Naive thymus-derived CD8-positive, alpha-beta T cell (primary cell): ENCODE data around the gene TLE1. TPM values are rescaled to one million over a fixed set of nuclear protein-coding genes. Genes with fewer than 3 reads are reported as not detected.

ENCODE experiments used
- ATAC-seq, 2 donors: fragments of 150-1000 bp; cut with Tn5 transposase in 1 of 2; sonication (Bioruptor Pico), chemical (Tn5 transposase) in 1 of 2; 1 replicate in 1 of 2; 2 replicates in 1 of 2; pipeline ENCODE4 v1.10.0; 2021; ENCODE audit warnings: mild to moderate bottlenecking in 2 of 2, moderate library complexity in 2 of 2
- POLR2A ChIA-PET: fragments of 350-600 bp; sonication (Branson Sonifier 250); formaldehyde crosslinking; loops from one replicate; lab custom pipeline; 2021; ENCODE audit warnings: antibody characterized with exemption; lab: Charles Lee
- DNase-seq, 10 donors: peaks; one replicate each; pipeline versions ENCODE4 v3.0.0 to v3.0.0-alpha.2; 2020 to 2022
- H3K27ac Mint-ChIP-seq, 10 donors: one replicate each; pipeline ENCODE4 v1.8.0; 2020 to 2022; ENCODE audit warnings: mild to moderate bottlenecking in 10 of 10, mixed read lengths in 10 of 10, moderate library complexity in 4 of 10, inconsistent platforms in 1 of 10
- H3K27me3 Mint-ChIP-seq, 5 donors: one replicate each; pipeline ENCODE4 v1.8.0; 2021 to 2022; ENCODE audit warnings: mixed read lengths in 5 of 5
- H3K36me3 Mint-ChIP-seq, 3 donors: one replicate each; pipeline ENCODE4 v1.8.0; 2020 to 2022; ENCODE audit warnings: mixed read lengths in 3 of 3, mild to moderate bottlenecking in 2 of 3, inconsistent platforms in 1 of 3
- H3K4me1 Mint-ChIP-seq, 4 donors: one replicate each; pipeline ENCODE4 v1.8.0; 2021 to 2022; ENCODE audit warnings: mixed read lengths in 4 of 4
- H3K4me3 Mint-ChIP-seq, 10 donors: one replicate each; pipeline ENCODE4 v1.8.0; 2020 to 2022; ENCODE audit warnings: mild to moderate bottlenecking in 10 of 10, mixed read lengths in 10 of 10, moderate library complexity in 6 of 10, inconsistent platforms in 1 of 10
- H3K9me3 Mint-ChIP-seq, 9 donors: one replicate each; pipeline ENCODE4 v1.8.0; 2020 to 2022; ENCODE audit warnings: mixed read lengths in 9 of 9, mild to moderate bottlenecking in 3 of 9, inconsistent platforms in 1 of 9, moderate library complexity in 1 of 9
- polyA plus RNA-seq, 3 donors: library from polyadenylated mRNA; unstranded; fragments of 300-500 nt; fragmentation: Illumina TruSeq; gene quantifications; one replicate each; pipeline ENCODE4 v1.2.3, GENCODE V29; 2021
- total RNA-seq, 8 experiments: library from RNA in 2 of 8; stranded (reverse) in 2 of 8; gene quantifications; one replicate each; pipeline ENCODE4 v1.2.3 and lab custom pipeline; 2021 to 2026

Gene TLE1
- total and polyA plus RNA-seq, 5 experiments from 2014 or later: 0.25 to 5.0 (median 1.8) TPM

DNA sequence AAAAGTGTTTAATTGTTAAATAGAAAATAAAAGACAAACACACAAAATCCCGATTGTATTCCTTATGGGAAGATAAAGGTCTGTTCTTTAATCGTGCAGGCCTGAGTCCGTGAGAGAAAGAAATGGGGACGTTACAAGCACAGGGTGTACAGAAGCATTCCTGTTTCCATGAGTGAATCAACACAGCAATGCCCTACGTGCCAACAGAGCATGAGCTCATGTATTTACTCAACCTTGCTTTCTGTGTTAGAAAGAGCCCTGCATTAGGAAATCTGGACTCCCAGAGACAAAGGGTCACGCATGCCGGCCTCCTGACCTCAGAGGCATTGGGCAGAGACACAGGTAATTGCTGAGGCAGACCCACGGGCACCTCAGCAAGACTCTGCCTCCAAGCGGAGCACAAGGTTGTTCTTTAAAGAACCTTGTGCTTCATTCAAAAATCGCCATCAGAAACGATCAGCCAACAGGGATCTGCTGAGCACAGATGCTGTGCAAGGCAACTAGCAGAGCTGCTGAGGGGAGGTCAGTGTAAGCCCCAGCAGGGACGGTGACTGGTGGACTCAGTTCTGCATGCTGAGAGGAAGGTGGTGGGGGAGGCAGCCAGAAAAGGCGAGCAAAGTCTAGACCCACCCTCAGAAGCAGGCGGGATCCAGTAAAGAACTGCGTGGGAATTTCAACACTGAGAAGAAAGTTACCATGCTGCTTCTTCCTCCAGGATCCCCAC lies 101.0 kb downstream of the TLE1 start:
- POLR2A ChIA-PET: no interaction called here
- DNase-seq (no peak), ATAC-seq (no peak)
- Mint-ChIP-seq H3K27me3 (peaks cover 0 to 10% (median 5%) of the 10 kb centered on the region in 5 donors), H3K27ac (no peak overlapping the region), H3K9me3 (no peaks in the 10 kb centered on the region), H3K36me3 (no peaks in the 10 kb centered on the region), H3K4me3 (no peak overlapping the region), H3K4me1 (peaks cover 0 to 5% (median 4%) of the 10 kb centered on the region in 4 donors)

DNA sequence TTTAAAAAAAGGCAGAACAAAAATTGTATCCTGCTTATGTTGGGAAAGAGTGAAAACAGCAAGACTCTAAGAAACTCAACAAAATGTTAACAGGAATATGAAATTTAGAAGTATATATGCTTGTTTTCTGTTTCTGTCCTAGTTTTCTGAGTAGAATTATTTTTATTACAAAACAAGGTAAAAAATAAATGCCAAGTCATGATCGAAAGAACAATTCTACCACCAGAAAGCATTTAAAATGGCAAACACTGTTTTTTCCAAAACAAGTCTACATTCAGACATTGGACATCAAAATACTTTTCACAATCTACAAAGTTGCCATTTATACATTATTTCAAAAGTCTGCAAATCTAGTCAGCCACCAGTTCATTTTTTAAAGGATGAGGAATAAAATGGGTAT lies 102.6 kb downstream of the TLE1 start:
- no peaks in the 10 kb centered on the region for H3K36me3 Mint-ChIP-seq
- ATAC-seq (no peak), DNase-seq (no peak)
- peaks cover 0 to 6% (median 0%) of the 10 kb centered on the region in 5 donors for H3K27me3 Mint-ChIP-seq
- no peaks in the 10 kb centered on the region for H3K9me3 Mint-ChIP-seq
- H3K4me1 Mint-ChIP-seq: peaks cover 0 to 2% (median under 1%) of the 10 kb centered on the region in 4 donors
- POLR2A ChIA-PET: no interaction called here
- no peak overlapping the region for H3K27ac Mint-ChIP-seq
- H3K4me3 Mint-ChIP-seq: no peak overlapping the region

DNA sequence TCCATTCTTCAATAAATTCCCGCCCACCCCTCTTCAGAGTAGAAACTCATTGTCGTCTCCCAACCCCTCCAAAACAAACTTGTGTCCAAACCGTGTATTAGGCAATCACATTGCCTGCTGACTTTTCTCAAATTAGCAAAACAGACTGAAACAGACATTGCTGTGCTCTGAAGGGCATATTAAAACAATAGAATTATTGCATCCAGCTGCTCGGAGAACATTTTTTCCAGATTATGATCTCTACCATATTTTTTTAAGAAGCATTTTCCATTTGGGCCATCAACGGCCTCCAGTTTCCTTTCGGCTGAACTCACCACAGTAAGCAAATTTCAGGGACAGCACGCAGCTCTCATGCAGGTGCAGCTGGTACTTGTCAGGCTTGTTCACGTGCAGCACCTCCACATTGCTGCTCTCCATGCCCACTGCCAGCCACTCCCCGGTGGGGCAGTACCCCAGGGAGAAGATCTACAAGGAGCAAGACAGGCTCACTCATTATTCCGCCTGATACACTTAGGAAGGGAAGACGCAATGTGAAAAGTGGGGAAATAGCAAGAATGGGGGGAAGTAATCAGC lies 104.1 kb downstream of the TLE1 start:
- ATAC-seq (no peak), DNase-seq (no peak)
- Mint-ChIP-seq H3K36me3 (no peaks in the 10 kb centered on the region), H3K27ac (no peak overlapping the region), H3K9me3 (peaks cover 0 to 2% (median 0%) of the 10 kb centered on the region in 9 donors), H3K4me1 (peaks cover 0 to 2% (median under 1%) of the 10 kb centered on the region in 4 donors), H3K27me3 (peaks cover 0 to 6% (median 1%) of the 10 kb centered on the region in 5 donors), H3K4me3 (no peak overlapping the region)
- POLR2A ChIA-PET: no interaction called here

DNA sequence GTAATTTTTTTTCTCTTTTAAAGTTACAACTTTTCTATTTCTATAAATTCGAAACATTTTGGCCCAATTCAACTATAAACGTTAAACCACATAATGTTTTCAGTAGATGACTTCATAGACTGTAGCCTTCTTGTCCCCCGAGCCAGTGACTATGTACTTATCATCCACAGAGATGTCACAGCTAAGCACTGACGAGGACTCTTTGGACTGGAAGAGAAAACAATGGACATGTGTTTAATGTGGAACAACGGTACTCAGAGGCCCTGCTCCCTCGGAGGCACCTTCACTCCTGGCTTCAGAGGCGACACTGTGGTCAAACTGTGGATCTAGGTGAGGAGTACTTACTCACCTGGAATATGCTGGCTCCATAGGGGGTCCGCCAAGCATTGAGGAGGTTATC lies 105.2 kb downstream of the TLE1 start:
- DNase-seq (no peak), ATAC-seq (no peak)
- Mint-ChIP-seq H3K36me3 (no peaks in the 10 kb centered on the region), H3K27ac (no peak overlapping the region), H3K4me1 (peaks cover 0 to under 1% (median 0%) of the 10 kb centered on the region in 4 donors), H3K4me3 (no peak overlapping the region), H3K9me3 (peaks cover 0 to 2% (median 0%) of the 10 kb centered on the region in 9 donors), H3K27me3 (peaks cover 0 to 3% (median 1%) of the 10 kb centered on the region in 5 donors)
- POLR2A ChIA-PET: no interaction called here

DNA sequence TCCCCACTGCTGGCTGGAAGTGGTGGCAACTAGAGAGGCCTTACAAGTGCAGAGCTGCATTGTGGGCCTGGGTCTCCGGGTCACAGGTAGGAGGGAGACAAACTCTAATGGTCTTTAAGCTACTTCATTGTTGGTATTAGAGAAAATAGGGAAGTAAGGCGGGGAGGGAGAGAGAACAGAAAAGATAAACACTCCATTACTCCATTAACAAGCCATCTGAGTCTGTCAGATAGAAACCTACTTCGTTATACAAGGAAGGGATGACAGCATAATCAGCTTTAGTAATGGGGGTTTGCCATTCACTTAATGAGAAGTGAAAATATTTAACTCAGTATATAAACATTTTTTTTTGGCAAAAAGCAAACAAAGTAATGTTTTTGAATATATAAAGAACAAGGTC lies 107.4 kb downstream of the TLE1 start:
- DNase-seq: no peak
- no peak overlapping the region for H3K27ac Mint-ChIP-seq
- no peaks in the 10 kb centered on the region for H3K4me1 Mint-ChIP-seq
- no peak overlapping the region for H3K4me3 Mint-ChIP-seq
- H3K27me3 Mint-ChIP-seq: peaks cover 0 to 1% (median 0%) of the 10 kb centered on the region in 5 donors
- peaks cover 0 to 2% (median 0%) of the 10 kb centered on the region in 9 donors for H3K9me3 Mint-ChIP-seq
- ATAC-seq: no peak
- H3K36me3 Mint-ChIP-seq: no peaks in the 10 kb centered on the region
- POLR2A ChIA-PET: no interaction called here

DNA sequence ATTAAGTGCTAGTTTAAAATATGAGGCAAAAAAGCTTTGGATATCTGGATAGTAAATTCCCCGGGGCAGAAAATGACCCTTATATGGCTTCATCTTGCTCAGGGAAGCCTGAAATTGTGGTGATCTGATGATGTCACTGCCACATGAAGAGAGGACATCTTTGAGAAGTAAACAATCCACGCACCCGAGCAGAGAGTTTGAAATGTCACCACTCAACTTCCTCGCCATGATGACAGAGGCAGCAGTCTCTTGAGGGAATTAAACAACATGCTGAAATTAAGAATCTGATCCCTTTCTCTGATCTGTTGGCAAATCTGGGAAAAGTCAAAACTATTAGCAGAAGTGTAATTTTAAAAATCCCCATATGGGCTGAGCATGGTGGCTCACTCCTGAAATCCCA lies 110.0 kb downstream of the TLE1 start:
- Mint-ChIP-seq H3K4me1 (no peaks in the 10 kb centered on the region), H3K4me3 (no peak overlapping the region), H3K9me3 (peaks cover 0 to 2% (median 0%) of the 10 kb centered on the region in 9 donors), H3K27ac (no peak overlapping the region), H3K27me3 (peaks cover 0 to 1% (median 0%) of the 10 kb centered on the region in 5 donors), H3K36me3 (no peaks in the 10 kb centered on the region)
- no peak for ATAC-seq
- POLR2A ChIA-PET: no interaction called here
- DNase-seq: no peak

DNA sequence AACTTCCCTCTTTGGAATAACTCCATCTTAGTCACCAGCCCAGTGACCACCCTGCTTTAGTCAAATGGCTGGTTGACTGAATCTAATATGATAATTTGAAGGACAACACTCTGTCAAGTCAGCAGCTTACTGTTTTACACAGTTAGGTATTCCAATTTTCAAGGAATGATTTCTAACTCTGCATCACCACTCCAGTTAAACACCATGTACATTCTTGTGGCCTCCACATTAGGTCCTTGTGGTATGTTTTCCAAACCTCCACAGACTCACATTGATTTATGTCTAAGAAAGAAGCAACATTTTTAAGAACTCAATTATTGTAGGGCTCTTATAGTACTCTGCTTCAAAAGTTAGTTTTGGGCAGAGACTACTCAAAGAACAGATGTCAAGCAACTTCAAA lies 110.7 kb downstream of the TLE1 start:
- ATAC-seq (no peak), DNase-seq (no peak)
- H3K4me3 Mint-ChIP-seq: no peak overlapping the region
- POLR2A ChIA-PET: no interaction called here
- no peaks in the 10 kb centered on the region for H3K4me1 Mint-ChIP-seq
- peaks cover 0 to 2% (median 0%) of the 10 kb centered on the region in 9 donors for H3K9me3 Mint-ChIP-seq
- H3K36me3 Mint-ChIP-seq: no peaks in the 10 kb centered on the region
- H3K27ac Mint-ChIP-seq: no peak overlapping the region
- peaks cover 0 to 1% (median 0%) of the 10 kb centered on the region in 5 donors for H3K27me3 Mint-ChIP-seq

DNA sequence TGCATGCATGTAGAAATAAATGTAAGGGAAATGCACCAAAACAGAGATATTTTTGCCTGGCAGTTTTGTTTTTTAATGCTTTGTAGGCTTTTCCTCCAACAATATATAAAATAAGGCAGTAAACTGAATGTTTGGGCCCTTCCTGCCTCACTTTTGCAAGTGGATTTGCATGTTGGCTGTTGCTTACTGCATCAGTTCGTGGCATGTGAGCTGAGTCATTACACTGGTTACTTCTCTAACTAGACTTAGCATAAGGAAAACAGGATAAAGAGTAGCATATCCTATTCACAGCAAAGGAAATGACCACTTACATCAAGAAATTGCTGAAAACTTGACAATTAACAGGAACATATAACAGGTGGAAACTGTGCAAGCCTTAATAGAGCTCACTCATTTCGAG lies 113.4 kb downstream of the TLE1 start:
- Mint-ChIP-seq H3K9me3 (peaks cover 0 to under 1% (median 0%) of the 10 kb centered on the region in 9 donors), H3K27me3 (peaks cover 0 to under 1% (median 0%) of the 10 kb centered on the region in 5 donors), H3K27ac (no peak overlapping the region), H3K4me1 (no peaks in the 10 kb centered on the region), H3K36me3 (no peaks in the 10 kb centered on the region), H3K4me3 (no peak overlapping the region)
- no peak for ATAC-seq
- POLR2A ChIA-PET: no interaction called here
- DNase-seq: no peak

DNA sequence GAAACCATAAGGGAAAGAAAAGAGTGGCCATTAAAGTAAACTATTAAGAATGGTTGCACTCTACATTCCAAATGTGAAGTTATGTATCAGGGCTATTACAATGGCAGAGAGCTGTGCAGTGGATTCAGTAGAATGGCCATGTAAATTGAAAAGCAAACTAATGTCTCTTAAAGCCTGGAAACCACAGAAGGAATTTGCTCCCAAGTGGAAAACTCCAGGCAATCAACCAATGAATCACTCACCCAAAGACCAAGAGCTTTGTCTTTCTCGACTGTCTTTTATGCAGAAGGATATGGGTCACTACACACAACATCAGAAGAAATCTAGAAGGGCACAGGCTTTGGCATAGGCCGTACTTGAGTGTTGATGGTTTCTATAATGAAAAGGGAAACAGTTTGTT lies 114.9 kb downstream of the TLE1 start:
- DNase-seq (no peak), ATAC-seq (no peak)
- H3K9me3 Mint-ChIP-seq: no peaks in the 10 kb centered on the region
- no peaks in the 10 kb centered on the region for H3K27me3 Mint-ChIP-seq
- no peak overlapping the region for H3K4me3 Mint-ChIP-seq
- H3K4me1 Mint-ChIP-seq: no peaks in the 10 kb centered on the region
- no peaks in the 10 kb centered on the region for H3K36me3 Mint-ChIP-seq
- POLR2A ChIA-PET: no interaction called here
- no peak overlapping the region for H3K27ac Mint-ChIP-seq

DNA sequence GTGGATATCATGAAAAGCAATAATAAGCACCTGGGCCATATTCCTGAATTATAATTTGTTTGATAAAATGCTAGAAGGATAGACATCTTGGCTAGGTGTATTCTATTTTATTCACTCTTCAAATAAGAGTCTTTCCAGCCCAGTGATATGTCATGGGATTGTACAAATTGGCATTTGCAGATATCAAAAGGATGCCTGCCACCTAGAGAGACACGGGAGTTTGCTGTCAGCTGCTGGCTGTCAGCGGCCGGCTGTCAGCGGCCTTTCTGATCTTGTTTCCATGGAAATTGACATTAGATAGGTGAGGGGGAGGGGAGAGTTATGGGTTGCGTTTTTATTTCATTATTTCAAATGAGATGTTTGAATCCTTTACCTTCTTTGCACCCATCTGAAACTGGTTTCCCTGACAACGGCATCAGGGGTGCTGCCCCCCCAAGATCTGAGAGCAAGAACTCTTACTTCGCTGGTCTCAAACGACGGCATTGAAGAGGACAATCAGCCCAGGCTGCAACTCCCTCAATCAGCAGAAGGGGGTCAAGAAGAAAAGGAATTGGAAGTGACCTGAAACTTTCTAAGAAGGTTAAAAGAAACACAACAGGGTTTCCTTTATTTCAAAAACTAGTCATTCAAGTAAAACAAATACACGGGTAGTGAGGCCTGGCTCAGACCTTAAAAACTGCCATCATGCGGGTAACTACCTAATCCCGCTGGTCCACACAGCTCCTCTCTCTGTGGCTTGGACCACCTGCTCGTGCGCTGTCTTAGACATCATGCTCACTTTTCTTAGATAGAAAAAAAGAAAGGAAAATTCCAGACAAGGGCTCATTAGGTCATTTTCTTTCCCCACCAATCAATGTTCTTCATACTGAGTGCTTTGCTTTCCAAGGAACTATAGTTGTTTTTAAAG lies 115.7 kb downstream of the TLE1 start:
- Mint-ChIP-seq H3K9me3 (no peaks in the 10 kb centered on the region), H3K27me3 (no peaks in the 10 kb centered on the region), H3K27ac (no peak overlapping the region), H3K4me1 (no peaks in the 10 kb centered on the region), H3K36me3 (no peaks in the 10 kb centered on the region), H3K4me3 (no peak overlapping the region)
- ATAC-seq (no peak), DNase-seq (no peak)
- POLR2A ChIA-PET: no interaction called here

DNA sequence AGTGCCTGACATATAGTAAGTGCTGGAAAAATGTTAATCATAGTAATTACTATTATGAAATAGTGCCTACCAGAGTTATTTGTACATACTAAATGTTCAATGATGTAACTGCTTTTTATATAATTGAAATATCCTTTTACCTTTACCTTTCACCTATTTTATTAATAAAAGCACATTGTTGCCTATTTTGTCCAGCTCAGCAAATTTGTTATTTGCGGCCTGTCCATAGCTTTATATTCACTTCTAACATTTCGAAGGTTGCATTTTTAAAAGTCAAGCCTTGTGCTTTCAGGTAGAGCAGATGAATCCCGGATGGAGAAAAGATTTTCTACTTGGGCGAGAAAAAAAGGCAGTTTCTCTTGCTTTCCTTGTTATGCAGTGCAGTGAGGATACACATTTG lies 119.3 kb downstream of the TLE1 start:
- Mint-ChIP-seq H3K4me3 (no peak overlapping the region), H3K27me3 (peaks cover 0 to 2% (median 0%) of the 10 kb centered on the region in 5 donors), H3K27ac (no peak overlapping the region), H3K9me3 (no peaks in the 10 kb centered on the region), H3K36me3 (no peaks in the 10 kb centered on the region), H3K4me1 (no peaks in the 10 kb centered on the region)
- DNase-seq (no peak), ATAC-seq (no peak)
- POLR2A ChIA-PET: no interaction called here

DNA sequence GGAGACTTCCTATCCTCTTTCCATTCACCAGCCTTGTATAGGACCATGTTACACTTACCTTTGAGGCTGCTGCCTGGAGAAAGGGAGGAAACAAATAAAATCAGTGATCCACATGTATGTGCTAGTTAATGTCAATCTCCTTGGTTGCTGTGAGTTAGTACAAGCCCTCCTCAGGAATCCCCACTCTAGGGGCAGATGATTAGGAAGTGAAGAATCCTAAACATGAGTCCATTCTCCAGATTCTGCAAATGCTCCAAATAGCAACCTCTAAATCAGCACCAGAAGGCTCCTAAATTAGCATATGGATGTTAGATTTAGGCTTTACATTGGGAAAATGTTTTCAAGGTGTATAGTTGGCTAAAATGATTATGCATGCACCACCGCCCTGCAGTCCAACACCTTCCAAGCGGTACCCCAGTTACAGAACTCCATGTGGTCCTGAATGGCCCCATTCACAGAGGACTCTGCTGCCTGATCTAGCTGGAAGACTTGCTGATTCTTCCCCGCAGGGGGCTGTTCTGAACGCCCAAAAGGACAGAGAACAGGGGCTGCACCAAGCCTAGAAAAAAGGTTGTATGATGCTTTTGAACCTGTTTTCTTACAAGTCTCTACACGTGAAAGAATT lies 123.2 kb downstream of the TLE1 start:
- Mint-ChIP-seq H3K36me3 (no peaks in the 10 kb centered on the region), H3K27me3 (peaks cover 0 to 12% (median 0%) of the 10 kb centered on the region in 5 donors)
- POLR2A ChIA-PET: no interaction called here

More for the DNA sequence above, 123.2 kb downstream of the TLE1 start:
- ATAC-seq (no peak), DNase-seq (no peak)
- Mint-ChIP-seq H3K9me3 (no peaks in the 10 kb centered on the region), H3K4me1 (peaks cover 0 to under 1% (median 0%) of the 10 kb centered on the region in 4 donors), H3K27ac (no peak overlapping the region), H3K4me3 (no peak overlapping the region)
